GM12892 (cell line): Measurements from ENCODE around the gene PRKN.

ENCODE experiments used
- POLR2A ChIP-seq: IDR thresholded peaks from 2 replicates; pipeline ENCODE4 v1.6.1; 2011; ENCODE audit warnings: low read depth, low read length, control low read depth
- POLR2AphosphoS5 ChIP-seq: IDR thresholded peaks from 2 replicates; pipeline ENCODE4 v1.6.1; 2011; ENCODE audit warnings: low read depth, low read length, control low read depth

DNA sequence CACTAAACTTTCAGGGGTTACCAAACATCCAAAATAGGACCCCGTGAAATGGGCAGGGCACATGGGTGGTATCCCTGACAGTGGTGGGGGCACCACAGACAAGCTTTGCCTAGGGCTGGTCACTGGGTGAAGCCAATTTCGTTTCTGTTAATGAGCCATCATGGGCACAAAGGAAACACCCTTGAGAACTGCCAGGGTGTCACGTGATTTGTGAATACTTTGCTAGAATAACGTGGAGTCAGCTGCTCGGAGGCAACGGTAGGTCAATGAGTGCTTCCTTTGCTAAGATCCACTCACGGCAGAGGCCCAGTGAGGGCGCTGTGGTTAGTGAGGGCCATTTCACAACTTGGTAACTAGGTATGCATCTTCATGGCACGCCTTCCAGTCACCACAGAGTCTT lies 1366.0 kb downstream of the PRKN start:
- TF ChIP-seq POLR2AphosphoS5 (no peak), POLR2A (no peak)
